ENCODE measurements around the gene NRN1. TPM values are rescaled to one million over a fixed set of nuclear protein-coding genes. Genes with fewer than 3 reads are reported as not detected.
A peak's percentile ranks its signal among the peaks of the same experiment; 100 is the strongest.

The NRN1 gene
- total RNA-seq, 1 experiment from 2014 or later = not detected

GRCh38 chr6:5950361-5950785 is 56.4 kb downstream of the NRN1 start:
- no peak overlapping the region for H3K4me3 Mint-ChIP-seq (ENCODE audit: low read depth, unreplicated experiment)
- H3K4me1 Mint-ChIP-seq (ENCODE audit: low read depth, unreplicated experiment) = no peaks in the 10 kb centered on the region
- CTCF ChIA-PET = no interaction called here
- peaks cover 18% of the 10 kb centered on the region for H3K27me3 Mint-ChIP-seq (ENCODE audit: unreplicated experiment)
- TF ChIP-seq, protein P1, sequence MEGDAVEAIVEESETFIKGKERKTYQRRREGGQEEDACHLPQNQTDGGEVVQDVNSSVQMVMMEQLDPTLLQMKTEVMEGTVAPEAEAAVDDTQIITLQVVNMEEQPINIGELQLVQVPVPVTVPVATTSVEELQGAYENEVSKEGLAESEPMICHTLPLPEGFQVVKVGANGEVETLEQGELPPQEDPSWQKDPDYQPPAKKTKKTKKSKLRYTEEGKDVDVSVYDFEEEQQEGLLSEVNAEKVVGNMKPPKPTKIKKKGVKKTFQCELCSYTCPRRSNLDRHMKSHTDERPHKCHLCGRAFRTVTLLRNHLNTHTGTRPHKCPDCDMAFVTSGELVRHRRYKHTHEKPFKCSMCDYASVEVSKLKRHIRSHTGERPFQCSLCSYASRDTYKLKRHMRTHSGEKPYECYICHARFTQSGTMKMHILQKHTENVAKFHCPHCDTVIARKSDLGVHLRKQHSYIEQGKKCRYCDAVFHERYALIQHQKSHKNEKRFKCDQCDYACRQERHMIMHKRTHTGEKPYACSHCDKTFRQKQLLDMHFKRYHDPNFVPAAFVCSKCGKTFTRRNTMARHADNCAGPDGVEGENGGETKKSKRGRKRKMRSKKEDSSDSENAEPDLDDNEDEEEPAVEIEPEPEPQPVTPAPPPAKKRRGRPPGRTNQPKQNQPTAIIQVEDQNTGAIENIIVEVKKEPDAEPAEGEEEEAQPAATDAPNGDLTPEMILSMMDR (IDR thresholded peaks at IDR 0.05; ENCODE audit: unreplicated experiment) = no peak
- no TSS peak for BruUV-seq (replicated peaks)
- no peaks in the 10 kb centered on the region for H3K9me3 Mint-ChIP-seq (ENCODE audit: low read depth, unreplicated experiment)
- no peaks in the 10 kb centered on the region for H3K36me3 Mint-ChIP-seq (ENCODE audit: insufficient read depth, unreplicated experiment)
- intact Hi-C loops (cut with micrococcal nuclease; ENCODE audit: unreplicated experiment) = no loop called here
- DNase-seq = peak; percentile 10
- H3K27ac Mint-ChIP-seq (ENCODE audit: unreplicated experiment) = no peak overlapping the region

All from Calu3 (cell line).